GM12878 (cell line): ENCODE measurements around the gene RBMX.
"Not testable (repeated sequence)": the region's sequence is repeated elsewhere in the genome, so short reads cannot be mapped to it uniquely, and the experiment has no call there.

Experiments
- BACH1 ChIP-seq: fragments of 450-650 bp; IDR thresholded peaks from 2 replicates; pipeline ENCODE4 v1.6.1; 2017; ENCODE audit warnings: mild to moderate bottlenecking, borderline replicate concordance
- BHLHE40 ChIP-seq, 2 experiments: fragments of 450-650 bp in 1 of 2; IDR thresholded peaks; 2 replicates each; pipeline ENCODE4 v1.6.1; 2011 to 2017; ENCODE audit warnings: low read depth in 2 of 2, borderline replicate concordance in 1 of 2, improper control_type of control experiment in 1 of 2, low read length in 1 of 2, mild to moderate bottlenecking in 1 of 2
- MYC ChIP-seq: IDR thresholded peaks from 2 replicates; pipeline ENCODE4 v1.6.1; 2011; ENCODE audit warnings: mild to moderate bottlenecking, low read length, moderate library complexity, inconsistent platforms; ENCODE audit not compliant: insufficient read depth, insufficient replicate concordance, insufficient read length, severe bottlenecking
- NRF1 ChIP-seq: conservative IDR thresholded peaks from 2 replicates; pipeline ENCODE4 v1.6.1; 2011; ENCODE audit warnings: mild to moderate bottlenecking, low read depth, low read length, improper control_type of control experiment
- RAD21 ChIP-seq: IDR thresholded peaks from 2 replicates; pipeline ENCODE4 v1.6.1; 2011; ENCODE audit warnings: mild to moderate bottlenecking, low read depth, low read length, moderate library complexity; ENCODE audit not compliant: insufficient read depth
- RFX5 ChIP-seq: IDR thresholded peaks from 2 replicates; pipeline ENCODE4 v1.6.1; 2011; ENCODE audit warnings: low read depth, low read length, improper control_type of control experiment
- TF ChIP-seq, protein P1 (sequence below): fragments of 150-350 bp; IDR thresholded peaks from 2 replicates; pipeline ENCODE4 v1.6.1; 2016; ENCODE audit warnings: low read depth, low read length
- TF ChIP-seq, protein P2 (sequence below): IDR thresholded peaks from 2 replicates; pipeline ENCODE4 v1.6.1; 2011; ENCODE audit warnings: low read depth, mild to moderate bottlenecking, low read length, moderate library complexity, borderline replicate concordance; ENCODE audit errors: extremely low read depth
- TF ChIP-seq, protein P3 (sequence below): fragments of 450-650 bp; IDR thresholded peaks from 2 replicates; pipeline ENCODE4 v1.6.1; 2017; ENCODE audit warnings: mild to moderate bottlenecking
- TF ChIP-seq, protein P4 (sequence below), 3 experiments: IDR thresholded peaks in 2 of 3; conservative IDR thresholded peaks in 1 of 3; 2 replicates each; pipeline ENCODE4 v1.5.1; 2011; ENCODE audit warnings: low read depth in 3 of 3, low read length in 3 of 3, mild to moderate bottlenecking in 3 of 3, control low read depth in 2 of 3, moderate library complexity in 2 of 3, inconsistent platforms in 1 of 3, mixed read lengths in 1 of 3; ENCODE audit not compliant: control insufficient read depth in 2 of 3, insufficient read depth in 1 of 3; ENCODE audit errors: extremely low read depth in 1 of 3

DNA sequence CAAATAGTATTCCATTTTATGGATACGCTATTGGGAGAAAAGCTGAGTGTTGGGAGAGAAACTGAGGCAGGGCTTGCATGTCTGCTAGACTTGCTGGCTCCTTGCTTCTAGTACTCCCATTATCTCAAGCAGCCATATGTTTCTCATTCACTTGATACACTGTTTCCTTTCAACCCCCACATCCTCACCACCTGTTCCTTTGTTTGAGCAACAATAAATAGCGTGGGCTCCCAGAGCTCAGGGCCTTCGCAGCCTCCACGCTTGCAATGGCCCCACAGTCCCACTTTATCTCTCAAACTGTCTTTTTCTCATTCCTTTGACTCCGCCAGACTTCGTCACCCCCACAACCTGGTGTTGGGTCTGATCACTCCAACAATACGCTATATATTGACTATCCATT is 18.2 kb upstream of the RBMX start:
- not testable (repeated sequence) for TF ChIP-seq BACH1; RFX5; MYC; RAD21; NRF1; BHLHE40 (IDR thresholded peaks at IDR 0.05; ENCODE audit: borderline replicate concordance in 1 of 2, low read depth in 2 of 2, low read length in 1 of 2)
- TF ChIP-seq, protein P1, sequence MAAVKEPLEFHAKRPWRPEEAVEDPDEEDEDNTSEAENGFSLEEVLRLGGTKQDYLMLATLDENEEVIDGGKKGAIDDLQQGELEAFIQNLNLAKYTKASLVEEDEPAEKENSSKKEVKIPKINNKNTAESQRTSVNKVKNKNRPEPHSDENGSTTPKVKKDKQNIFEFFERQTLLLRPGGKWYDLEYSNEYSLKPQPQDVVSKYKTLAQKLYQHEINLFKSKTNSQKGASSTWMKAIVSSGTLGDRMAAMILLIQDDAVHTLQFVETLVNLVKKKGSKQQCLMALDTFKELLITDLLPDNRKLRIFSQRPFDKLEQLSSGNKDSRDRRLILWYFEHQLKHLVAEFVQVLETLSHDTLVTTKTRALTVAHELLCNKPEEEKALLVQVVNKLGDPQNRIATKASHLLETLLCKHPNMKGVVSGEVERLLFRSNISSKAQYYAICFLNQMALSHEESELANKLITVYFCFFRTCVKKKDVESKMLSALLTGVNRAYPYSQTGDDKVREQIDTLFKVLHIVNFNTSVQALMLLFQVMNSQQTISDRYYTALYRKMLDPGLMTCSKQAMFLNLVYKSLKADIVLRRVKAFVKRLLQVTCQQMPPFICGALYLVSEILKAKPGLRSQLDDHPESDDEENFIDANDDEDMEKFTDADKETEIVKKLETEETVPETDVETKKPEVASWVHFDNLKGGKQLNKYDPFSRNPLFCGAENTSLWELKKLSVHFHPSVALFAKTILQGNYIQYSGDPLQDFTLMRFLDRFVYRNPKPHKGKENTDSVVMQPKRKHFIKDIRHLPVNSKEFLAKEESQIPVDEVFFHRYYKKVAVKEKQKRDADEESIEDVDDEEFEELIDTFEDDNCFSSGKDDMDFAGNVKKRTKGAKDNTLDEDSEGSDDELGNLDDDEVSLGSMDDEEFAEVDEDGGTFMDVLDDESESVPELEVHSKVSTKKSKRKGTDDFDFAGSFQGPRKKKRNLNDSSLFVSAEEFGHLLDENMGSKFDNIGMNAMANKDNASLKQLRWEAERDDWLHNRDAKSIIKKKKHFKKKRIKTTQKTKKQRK, result not testable (repeated sequence)
- TF ChIP-seq, protein P2, sequence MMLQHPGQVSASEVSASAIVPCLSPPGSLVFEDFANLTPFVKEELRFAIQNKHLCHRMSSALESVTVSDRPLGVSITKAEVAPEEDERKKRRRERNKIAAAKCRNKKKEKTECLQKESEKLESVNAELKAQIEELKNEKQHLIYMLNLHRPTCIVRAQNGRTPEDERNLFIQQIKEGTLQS, result not testable (repeated sequence)
- TF ChIP-seq, protein P3, sequence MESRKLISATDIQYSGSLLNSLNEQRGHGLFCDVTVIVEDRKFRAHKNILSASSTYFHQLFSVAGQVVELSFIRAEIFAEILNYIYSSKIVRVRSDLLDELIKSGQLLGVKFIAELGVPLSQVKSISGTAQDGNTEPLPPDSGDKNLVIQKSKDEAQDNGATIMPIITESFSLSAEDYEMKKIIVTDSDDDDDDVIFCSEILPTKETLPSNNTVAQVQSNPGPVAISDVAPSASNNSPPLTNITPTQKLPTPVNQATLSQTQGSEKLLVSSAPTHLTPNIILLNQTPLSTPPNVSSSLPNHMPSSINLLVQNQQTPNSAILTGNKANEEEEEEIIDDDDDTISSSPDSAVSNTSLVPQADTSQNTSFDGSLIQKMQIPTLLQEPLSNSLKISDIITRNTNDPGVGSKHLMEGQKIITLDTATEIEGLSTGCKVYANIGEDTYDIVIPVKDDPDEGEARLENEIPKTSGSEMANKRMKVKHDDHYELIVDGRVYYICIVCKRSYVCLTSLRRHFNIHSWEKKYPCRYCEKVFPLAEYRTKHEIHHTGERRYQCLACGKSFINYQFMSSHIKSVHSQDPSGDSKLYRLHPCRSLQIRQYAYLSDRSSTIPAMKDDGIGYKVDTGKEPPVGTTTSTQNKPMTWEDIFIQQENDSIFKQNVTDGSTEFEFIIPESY, result not testable (repeated sequence)
- TF ChIP-seq, protein P4, sequence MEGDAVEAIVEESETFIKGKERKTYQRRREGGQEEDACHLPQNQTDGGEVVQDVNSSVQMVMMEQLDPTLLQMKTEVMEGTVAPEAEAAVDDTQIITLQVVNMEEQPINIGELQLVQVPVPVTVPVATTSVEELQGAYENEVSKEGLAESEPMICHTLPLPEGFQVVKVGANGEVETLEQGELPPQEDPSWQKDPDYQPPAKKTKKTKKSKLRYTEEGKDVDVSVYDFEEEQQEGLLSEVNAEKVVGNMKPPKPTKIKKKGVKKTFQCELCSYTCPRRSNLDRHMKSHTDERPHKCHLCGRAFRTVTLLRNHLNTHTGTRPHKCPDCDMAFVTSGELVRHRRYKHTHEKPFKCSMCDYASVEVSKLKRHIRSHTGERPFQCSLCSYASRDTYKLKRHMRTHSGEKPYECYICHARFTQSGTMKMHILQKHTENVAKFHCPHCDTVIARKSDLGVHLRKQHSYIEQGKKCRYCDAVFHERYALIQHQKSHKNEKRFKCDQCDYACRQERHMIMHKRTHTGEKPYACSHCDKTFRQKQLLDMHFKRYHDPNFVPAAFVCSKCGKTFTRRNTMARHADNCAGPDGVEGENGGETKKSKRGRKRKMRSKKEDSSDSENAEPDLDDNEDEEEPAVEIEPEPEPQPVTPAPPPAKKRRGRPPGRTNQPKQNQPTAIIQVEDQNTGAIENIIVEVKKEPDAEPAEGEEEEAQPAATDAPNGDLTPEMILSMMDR (IDR thresholded peaks at IDR 0.05 in 2 of 3, conservative IDR thresholded peaks at IDR 0.05 in 1 of 3; ENCODE audit: control insufficient read depth in 2 of 3, extremely low read depth in 1 of 3, insufficient read depth in 1 of 3, low read depth in 3 of 3, low read length in 3 of 3), result not testable (repeated sequence)
